Uterus (tissue), 2 donors: Measurements from ENCODE around the gene ATP6V0C.

Experiments used
- CTCF ChIP-seq, 4 experiments: fragments of 200-600 bp in 2 of 4; fragments of 450-650 bp in 2 of 4; sonication (generic) in 2 of 4; IDR thresholded peaks; one replicate each; pipeline ENCODE4 v1.5.1; 2016 to 2019; ENCODE audit warnings: antibody characterized with exemption in 4 of 4, mild to moderate bottlenecking in 2 of 4, moderate library complexity in 1 of 4
- POLR2A ChIP-seq, 2 donors: fragments of 450-650 bp; IDR thresholded peaks; one replicate each; pipeline ENCODE4 v1.6.1; 2016; ENCODE audit warnings: antibody characterized with exemption in 2 of 2, mild to moderate bottlenecking in 1 of 2, moderate library complexity in 1 of 2

DNA sequence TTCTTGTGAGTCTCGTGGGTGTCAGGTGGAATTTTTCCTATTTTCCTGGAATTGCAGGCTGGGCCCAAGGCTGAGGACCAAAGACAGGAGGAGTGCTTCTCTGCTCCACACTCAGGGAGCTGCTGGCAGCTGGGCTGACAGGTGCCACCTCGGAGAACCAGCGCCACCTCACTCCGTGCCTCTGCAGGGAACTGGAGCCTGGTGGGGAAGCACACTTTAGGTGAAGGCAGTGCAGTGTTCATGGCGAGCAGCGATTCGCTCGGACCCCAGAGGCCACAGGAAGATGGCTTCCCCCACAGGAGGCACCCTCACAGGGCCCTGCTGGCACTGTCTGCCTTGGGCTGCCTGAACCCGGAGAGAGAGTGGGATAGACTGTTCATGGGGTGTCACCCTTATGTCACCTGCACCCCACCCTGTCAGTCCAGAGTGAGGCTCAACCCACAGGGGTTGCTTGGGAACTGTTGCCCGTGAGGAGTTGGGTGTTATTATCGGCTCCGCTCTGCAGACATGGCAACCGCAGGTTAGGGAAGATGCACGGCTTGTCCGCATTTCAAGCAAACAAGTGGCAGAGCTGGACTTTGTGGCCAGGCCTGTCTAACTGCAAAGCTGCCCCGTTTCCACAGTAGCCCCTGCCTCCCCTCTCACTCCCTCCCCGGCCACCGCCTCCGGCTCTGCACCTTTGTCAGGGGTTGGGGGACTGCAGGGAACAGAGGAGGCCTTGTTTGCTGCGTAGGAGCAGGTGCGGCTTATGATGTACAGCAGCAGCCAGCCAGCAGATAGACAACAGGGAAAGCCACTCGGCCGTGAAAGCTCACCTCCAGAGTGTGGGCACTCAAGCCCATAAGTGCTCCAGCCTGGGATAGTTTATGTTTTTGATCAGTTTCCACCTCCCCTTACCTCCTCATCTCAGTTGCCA, 23.3 kb upstream of the ATP6V0C start:
- TF ChIP-seq CTCF (IDR thresholded peaks at IDR 0.05) (no peak), POLR2A (IDR thresholded peaks at IDR 0.05) (no peak)
